Measurements from ENCODE around the gene ABHD4.

GRCh38 chr14:22577334-22577908, 20.7 kb upstream of the ABHD4 start:
- TF ChIP-seq, protein P1, sequence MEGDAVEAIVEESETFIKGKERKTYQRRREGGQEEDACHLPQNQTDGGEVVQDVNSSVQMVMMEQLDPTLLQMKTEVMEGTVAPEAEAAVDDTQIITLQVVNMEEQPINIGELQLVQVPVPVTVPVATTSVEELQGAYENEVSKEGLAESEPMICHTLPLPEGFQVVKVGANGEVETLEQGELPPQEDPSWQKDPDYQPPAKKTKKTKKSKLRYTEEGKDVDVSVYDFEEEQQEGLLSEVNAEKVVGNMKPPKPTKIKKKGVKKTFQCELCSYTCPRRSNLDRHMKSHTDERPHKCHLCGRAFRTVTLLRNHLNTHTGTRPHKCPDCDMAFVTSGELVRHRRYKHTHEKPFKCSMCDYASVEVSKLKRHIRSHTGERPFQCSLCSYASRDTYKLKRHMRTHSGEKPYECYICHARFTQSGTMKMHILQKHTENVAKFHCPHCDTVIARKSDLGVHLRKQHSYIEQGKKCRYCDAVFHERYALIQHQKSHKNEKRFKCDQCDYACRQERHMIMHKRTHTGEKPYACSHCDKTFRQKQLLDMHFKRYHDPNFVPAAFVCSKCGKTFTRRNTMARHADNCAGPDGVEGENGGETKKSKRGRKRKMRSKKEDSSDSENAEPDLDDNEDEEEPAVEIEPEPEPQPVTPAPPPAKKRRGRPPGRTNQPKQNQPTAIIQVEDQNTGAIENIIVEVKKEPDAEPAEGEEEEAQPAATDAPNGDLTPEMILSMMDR (IDR thresholded peaks at IDR 0.05): no peak
- TF ChIP-seq POLR2A (IDR thresholded peaks at IDR 0.05): no peak
- no peak for TF ChIP-seq EP300 (IDR thresholded peaks at IDR 0.05)
